Activated CD8-positive, alpha-beta T cell treated with anti-CD3 and anti-CD28 coated beads for 36 hours (primary cell): Measurements from ENCODE around the gene MGAT4A. TPM values are rescaled to one million over a fixed set of nuclear protein-coding genes. Genes with fewer than 3 reads are reported as not detected.

Experiments
- ATAC-seq: fragments of 200-7000 bp; cut with Tn5 transposase; one replicate; pipeline ENCODE4 v1.10.0; 2021; ENCODE audit warnings: mild to moderate bottlenecking, moderate library complexity
- CTCF ChIA-PET: fragments of 350-600 bp; sonication (Branson Sonifier 250); formaldehyde crosslinking; loops from one replicate; lab custom pipeline; 2021; ENCODE audit warnings: antibody characterized with exemption; lab: Charles Lee
- POLR2A ChIA-PET: fragments of 350-600 bp; sonication (Branson Sonifier 250); formaldehyde crosslinking; loops from one replicate; lab custom pipeline; 2021; ENCODE audit warnings: antibody characterized with exemption; lab: Charles Lee
- DNase-seq: peaks from one replicate; pipeline ENCODE4 v3.0.0-alpha.2; 2020
- H3K27ac Mint-ChIP-seq: one replicate; pipeline ENCODE4 v1.8.0; 2021; ENCODE audit warnings: mild to moderate bottlenecking, mixed read lengths
- H3K27me3 Mint-ChIP-seq: one replicate; pipeline ENCODE4 v1.8.0; 2021; ENCODE audit warnings: mixed read lengths
- H3K36me3 Mint-ChIP-seq: one replicate; pipeline ENCODE4 v1.8.0; 2021; ENCODE audit warnings: low read depth, mixed read lengths
- H3K4me1 Mint-ChIP-seq: one replicate; pipeline ENCODE4 v1.8.0; 2021; ENCODE audit warnings: low read depth, mixed read lengths
- H3K4me3 Mint-ChIP-seq: one replicate; pipeline ENCODE4 v1.8.0; 2021; ENCODE audit warnings: mild to moderate bottlenecking, moderate library complexity, mixed read lengths
- H3K9me3 Mint-ChIP-seq: one replicate; pipeline ENCODE4 v1.8.0; 2021; ENCODE audit warnings: mixed read lengths
- intact Hi-C: fragments of 100-400 bp; cut with micrococcal nuclease; formaldehyde crosslinking; loops from one replicate; pipeline ENCODE4 v1.10.0; 2022
- total RNA-seq, 2 experiments: library from RNA; stranded (reverse); gene quantifications; one replicate each; pipeline ENCODE4 v1.2.3, GENCODE V29; 2021
- TF ChIP-seq, protein P1 (sequence below): fragments of 200-600 bp; IDR thresholded peaks from one replicate; pipeline ENCODE4 v1.8.0; 2022; ENCODE audit warnings: antibody characterized with exemption, mild to moderate bottlenecking

The MGAT4A gene
- total RNA-seq, 2 experiments from 2014 or later: 57.6 to 59.0 TPM

DNA sequence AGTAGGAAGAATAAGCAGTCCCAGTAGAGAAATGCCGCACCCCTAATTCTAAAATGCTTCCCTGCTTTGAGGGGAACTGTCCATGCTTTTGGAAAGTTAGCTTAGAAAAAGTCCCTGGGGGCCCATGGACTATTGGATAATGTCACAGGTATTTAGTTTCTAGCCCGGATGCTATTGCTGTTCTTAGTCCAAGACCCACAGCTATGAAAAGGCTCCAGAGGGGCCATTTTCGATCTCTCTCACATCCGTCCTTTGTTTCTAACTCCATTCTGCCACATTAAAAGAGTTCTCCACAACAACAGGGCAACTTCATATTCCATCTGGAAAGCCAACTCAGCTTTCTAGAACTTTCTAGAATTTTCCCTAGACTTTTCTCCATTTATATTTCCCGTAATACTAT lies 47.2 kb downstream of the MGAT4A start:
- intact Hi-C loops: no loop called here
- DNase-seq (no peak), ATAC-seq (no peak)
- TF ChIP-seq, protein P1, sequence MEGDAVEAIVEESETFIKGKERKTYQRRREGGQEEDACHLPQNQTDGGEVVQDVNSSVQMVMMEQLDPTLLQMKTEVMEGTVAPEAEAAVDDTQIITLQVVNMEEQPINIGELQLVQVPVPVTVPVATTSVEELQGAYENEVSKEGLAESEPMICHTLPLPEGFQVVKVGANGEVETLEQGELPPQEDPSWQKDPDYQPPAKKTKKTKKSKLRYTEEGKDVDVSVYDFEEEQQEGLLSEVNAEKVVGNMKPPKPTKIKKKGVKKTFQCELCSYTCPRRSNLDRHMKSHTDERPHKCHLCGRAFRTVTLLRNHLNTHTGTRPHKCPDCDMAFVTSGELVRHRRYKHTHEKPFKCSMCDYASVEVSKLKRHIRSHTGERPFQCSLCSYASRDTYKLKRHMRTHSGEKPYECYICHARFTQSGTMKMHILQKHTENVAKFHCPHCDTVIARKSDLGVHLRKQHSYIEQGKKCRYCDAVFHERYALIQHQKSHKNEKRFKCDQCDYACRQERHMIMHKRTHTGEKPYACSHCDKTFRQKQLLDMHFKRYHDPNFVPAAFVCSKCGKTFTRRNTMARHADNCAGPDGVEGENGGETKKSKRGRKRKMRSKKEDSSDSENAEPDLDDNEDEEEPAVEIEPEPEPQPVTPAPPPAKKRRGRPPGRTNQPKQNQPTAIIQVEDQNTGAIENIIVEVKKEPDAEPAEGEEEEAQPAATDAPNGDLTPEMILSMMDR: no peak
- Mint-ChIP-seq H3K27ac (peak overlapping the region; percentile 68), H3K27me3 (no peaks in the 10 kb centered on the region), H3K9me3 (peaks cover 10% of the 10 kb centered on the region), H3K4me1 (peaks cover 67% of the 10 kb centered on the region), H3K36me3 (peaks cover 26% of the 10 kb centered on the region), H3K4me3 (no peak overlapping the region)
- POLR2A ChIA-PET: no interaction called here
- CTCF ChIA-PET: interaction anchor here (1.1 to 1.2 kb wide), 2 partner anchors 8 to 11 kb away, joined by 3 to 4 read pairs; no protein-coding TSS in a partner anchor

DNA sequence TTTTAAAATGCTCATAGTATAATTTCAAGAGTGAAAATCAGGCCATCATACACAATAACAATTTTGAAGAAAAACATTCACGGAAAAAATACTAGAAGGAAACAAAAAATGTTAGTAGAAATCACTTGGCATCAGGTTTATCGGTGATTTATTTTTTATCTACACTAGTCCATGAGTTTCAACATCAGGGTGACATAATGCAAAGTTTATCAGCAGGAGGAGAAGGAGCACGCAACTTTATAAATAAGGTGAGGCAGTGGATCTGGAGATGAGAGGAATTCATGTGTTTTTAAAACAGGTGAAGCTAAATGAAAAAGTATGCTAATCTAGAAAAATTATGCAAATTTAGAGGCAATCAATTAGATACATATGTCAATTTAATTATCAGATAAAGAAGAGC lies 54.2 kb downstream of the MGAT4A start:
- Mint-ChIP-seq H3K9me3 (peaks cover 5% of the 10 kb centered on the region), H3K27me3 (no peaks in the 10 kb centered on the region), H3K4me1 (peaks cover 48% of the 10 kb centered on the region), H3K4me3 (no peak overlapping the region), H3K27ac (peak overlapping the region; percentile 64), H3K36me3 (peaks cover 47% of the 10 kb centered on the region)
- TF ChIP-seq, protein P1: no peak
- POLR2A ChIA-PET: interaction anchor here (1.2 to 1.8 kb wide), 2 partner anchors 16 to 22 kb away, joined by 3 to 6 read pairs; no protein-coding TSS in a partner anchor
- ATAC-seq: no peak
- intact Hi-C loops: no loop called here
- no peak for DNase-seq
- CTCF ChIA-PET: interaction anchor here (1.3 to 1.5 kb wide), 5 partner anchors 11 to 69 kb away, joined by 3 to 5 read pairs (median 4); no protein-coding TSS in a partner anchor

DNA sequence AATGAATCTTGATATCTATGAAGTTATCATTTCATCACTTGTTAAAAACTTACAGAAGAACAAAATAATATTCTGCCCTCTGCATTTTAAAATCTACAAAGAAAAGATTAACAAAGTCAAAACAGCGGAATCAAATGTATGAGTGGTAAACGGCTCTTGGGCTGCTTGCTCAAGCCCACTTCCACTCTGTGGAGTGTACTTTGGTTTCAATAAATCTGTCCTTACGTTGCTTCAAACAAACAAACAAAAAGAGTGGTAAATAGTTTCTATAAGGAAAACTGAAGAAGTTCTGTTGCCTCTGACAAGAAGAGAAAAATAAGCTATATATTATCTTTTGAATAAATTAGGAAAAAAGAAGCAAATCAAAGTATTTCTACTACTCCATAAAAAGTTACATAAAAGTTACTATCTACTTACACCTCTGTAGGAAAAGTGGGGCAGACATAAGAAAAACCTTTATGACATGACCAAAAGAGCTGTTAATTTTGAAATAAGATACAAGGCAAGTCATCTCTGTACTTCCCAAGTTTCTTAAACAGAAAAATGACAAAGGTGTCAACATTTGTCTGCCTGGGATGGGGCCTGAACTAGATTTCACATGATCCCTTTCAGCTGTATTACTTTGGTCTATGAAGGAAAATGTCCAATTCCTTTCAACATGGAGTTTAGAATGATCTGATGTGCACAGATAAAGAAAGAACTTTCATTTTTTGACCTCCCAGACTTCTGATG lies 56.5 kb downstream of the MGAT4A start:
- peak overlapping the region; percentile 65 for H3K27ac Mint-ChIP-seq
- ATAC-seq: no peak
- CTCF ChIA-PET: interaction anchor here (0.8 to 2.3 kb wide), 8 partner anchors 12 to 106 kb away, joined by 3 to 6 read pairs (median 4); no protein-coding TSS in a partner anchor
- TF ChIP-seq, protein P1: no peak
- H3K27me3 Mint-ChIP-seq: no peaks in the 10 kb centered on the region
- peaks cover 58% of the 10 kb centered on the region for H3K4me1 Mint-ChIP-seq
- POLR2A ChIA-PET: interaction anchor here (1.0 to 1.5 kb wide), 4 partner anchors 11 to 58 kb away, joined by 3 to 6 read pairs (median 4); no protein-coding TSS in a partner anchor
- H3K9me3 Mint-ChIP-seq: peaks cover 6% of the 10 kb centered on the region
- H3K36me3 Mint-ChIP-seq: peaks cover 61% of the 10 kb centered on the region
- intact Hi-C loops: no loop called here
- DNase-seq: no peak
- no peak overlapping the region for H3K4me3 Mint-ChIP-seq

DNA sequence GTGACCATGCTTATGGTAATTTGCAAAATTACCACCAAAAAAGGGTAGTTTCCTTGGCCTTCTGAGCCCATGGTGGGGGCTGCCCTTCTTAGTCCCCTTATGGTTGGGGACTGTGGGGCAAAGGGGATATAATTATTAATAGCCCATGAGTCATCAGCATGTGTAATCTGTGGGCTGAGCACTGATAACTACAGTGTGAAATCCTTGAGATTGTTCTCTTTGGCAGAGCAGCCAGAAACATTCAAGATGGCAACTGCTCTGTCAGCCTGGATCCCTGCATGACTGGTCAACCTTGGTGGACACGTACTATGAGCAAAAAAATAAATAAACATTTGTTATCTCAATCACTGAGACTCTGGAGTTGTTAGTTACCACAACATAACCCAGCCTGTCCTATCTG lies 61.3 kb downstream of the MGAT4A start:
- Mint-ChIP-seq H3K27me3 (no peaks in the 10 kb centered on the region), H3K9me3 (peaks cover 23% of the 10 kb centered on the region), H3K4me1 (peaks cover 69% of the 10 kb centered on the region), H3K27ac (peak overlapping the region; percentile 11), H3K36me3 (peaks cover 88% of the 10 kb centered on the region), H3K4me3 (no peak overlapping the region)
- TF ChIP-seq, protein P1: no peak
- intact Hi-C loops: no loop called here
- no peak for ATAC-seq
- ChIA-PET CTCF (interaction anchor here (1.0 to 1.1 kb wide), 2 partner anchors 15 to 18 kb away, joined by 3 read pairs; no protein-coding TSS in a partner anchor), POLR2A (no interaction called here)
- no peak for DNase-seq

DNA sequence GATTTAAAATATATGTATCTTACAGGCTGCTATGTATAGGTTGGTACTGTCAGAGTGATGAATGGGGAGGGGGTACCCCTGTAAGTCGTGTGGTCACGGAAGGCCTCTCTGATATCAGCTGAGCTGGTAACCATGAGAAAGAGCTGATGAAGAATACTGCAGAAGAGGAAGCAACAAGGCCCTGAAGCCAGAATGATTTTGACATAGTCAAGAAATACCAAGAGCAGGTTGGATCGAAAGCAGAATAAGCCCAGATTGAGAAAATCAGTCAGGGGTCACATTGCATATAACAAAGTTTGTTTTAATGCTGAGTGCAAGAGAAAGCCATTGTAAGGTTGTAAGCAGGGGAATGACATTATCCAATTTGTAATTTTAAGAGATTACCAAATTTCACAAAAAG lies 65.3 kb downstream of the MGAT4A start:
- H3K4me3 Mint-ChIP-seq: no peak overlapping the region
- ChIA-PET POLR2A (no interaction called here), CTCF (no interaction called here)
- DNase-seq (no peak), ATAC-seq (no peak)
- TF ChIP-seq, protein P1: no peak
- no peaks in the 10 kb centered on the region for H3K27me3 Mint-ChIP-seq
- intact Hi-C loops: loop anchor here (2.0 kb wide), 1 partner anchor 63 kb away; no protein-coding TSS in a partner anchor
- H3K36me3 Mint-ChIP-seq: peaks cover 72% of the 10 kb centered on the region
- peaks cover 19% of the 10 kb centered on the region for H3K9me3 Mint-ChIP-seq
- peak overlapping the region; percentile 100 for H3K27ac Mint-ChIP-seq
- H3K4me1 Mint-ChIP-seq: peaks cover 64% of the 10 kb centered on the region
